ENCODE measurements around the gene ZNF280D. TPM values are rescaled to one million over a fixed set of nuclear protein-coding genes. Genes with fewer than 3 reads are reported as not detected.

Gene ZNF280D
- total RNA-seq, 1 donor from 2014 or later, result 25.9 TPM

- DNase-seq, result no peak
- H3K27me3 Mint-ChIP-seq, result no peaks in the 10 kb centered on the region
- H3K9me3 Mint-ChIP-seq, result peaks cover 6% of the 10 kb centered on the region
- H3K4me3 Mint-ChIP-seq, result no peak overlapping the region
- intact Hi-C loops (cut with micrococcal nuclease), result no loop called here
- H3K4me1 Mint-ChIP-seq, result no peaks in the 10 kb centered on the region
- no peak overlapping the region for H3K27ac Mint-ChIP-seq
- peaks cover 38% of the 10 kb centered on the region for H3K36me3 Mint-ChIP-seq (ENCODE audit: low read depth)
Measured at GRCh38 chr15:56674857-56675256, 58.5 kb downstream of the ZNF280D start.

- Mint-ChIP-seq H3K27ac (no peak overlapping the region), H3K27me3 (no peaks in the 10 kb centered on the region), H3K36me3 (ENCODE audit: low read depth) (peaks cover 37% of the 10 kb centered on the region), H3K9me3 (peaks cover 6% of the 10 kb centered on the region), H3K4me1 (no peaks in the 10 kb centered on the region), H3K4me3 (no peak overlapping the region)
- intact Hi-C loops (cut with micrococcal nuclease), result no loop called here
- no peak for DNase-seq
Measured at GRCh38 chr15:56672721-56673120, 60.6 kb downstream of the ZNF280D start.

- Mint-ChIP-seq H3K36me3 (ENCODE audit: low read depth) (peaks cover 34% of the 10 kb centered on the region), H3K9me3 (no peaks in the 10 kb centered on the region), H3K4me1 (no peaks in the 10 kb centered on the region), H3K27ac (no peak overlapping the region), H3K27me3 (no peaks in the 10 kb centered on the region), H3K4me3 (no peak overlapping the region)
- intact Hi-C loops (cut with micrococcal nuclease), result no loop called here
- DNase-seq, result no peak
Measured at GRCh38 chr15:56667517-56667916, 65.8 kb downstream of the ZNF280D start.

- Mint-ChIP-seq H3K27me3 (no peaks in the 10 kb centered on the region), H3K4me3 (no peak overlapping the region), H3K36me3 (ENCODE audit: low read depth) (peaks cover 34% of the 10 kb centered on the region), H3K4me1 (peaks cover 8% of the 10 kb centered on the region), H3K9me3 (no peaks in the 10 kb centered on the region), H3K27ac (no peak overlapping the region)
- DNase-seq, result no peak
- intact Hi-C loops (cut with micrococcal nuclease), result no loop called here
Measured at GRCh38 chr15:56660943-56661342, 72.4 kb downstream of the ZNF280D start.

- DNase-seq, result no peak
- no peaks in the 10 kb centered on the region for H3K27me3 Mint-ChIP-seq
- H3K4me3 Mint-ChIP-seq, result no peak overlapping the region
- intact Hi-C loops (cut with micrococcal nuclease), result no loop called here
- H3K36me3 Mint-ChIP-seq (ENCODE audit: low read depth), result peaks cover 24% of the 10 kb centered on the region
- no peak overlapping the region for H3K27ac Mint-ChIP-seq
- no peaks in the 10 kb centered on the region for H3K9me3 Mint-ChIP-seq
- peaks cover 9% of the 10 kb centered on the region for H3K4me1 Mint-ChIP-seq
Measured at GRCh38 chr15:56659197-56659596, 74.1 kb downstream of the ZNF280D start.

GRCh38 chr15:56654624-56655023 lies 78.7 kb downstream of the ZNF280D start:
- Mint-ChIP-seq H3K9me3 (no peaks in the 10 kb centered on the region), H3K27ac (no peak overlapping the region), H3K4me3 (no peak overlapping the region), H3K36me3 (ENCODE audit: low read depth) (peaks cover 23% of the 10 kb centered on the region), H3K27me3 (no peaks in the 10 kb centered on the region), H3K4me1 (peaks cover 8% of the 10 kb centered on the region)
- no peak for DNase-seq
- intact Hi-C loops (cut with micrococcal nuclease), result no loop called here

GRCh38 chr15:56654216-56654615 lies 79.1 kb downstream of the ZNF280D start:
- Mint-ChIP-seq H3K9me3 (no peaks in the 10 kb centered on the region), H3K36me3 (ENCODE audit: low read depth) (peaks cover 23% of the 10 kb centered on the region), H3K4me1 (peaks cover 6% of the 10 kb centered on the region), H3K27me3 (no peaks in the 10 kb centered on the region), H3K27ac (no peak overlapping the region), H3K4me3 (no peak overlapping the region)
- intact Hi-C loops (cut with micrococcal nuclease), result no loop called here
- no peak for DNase-seq

- peaks cover 5% of the 10 kb centered on the region for H3K4me1 Mint-ChIP-seq
- peaks cover 23% of the 10 kb centered on the region for H3K36me3 Mint-ChIP-seq (ENCODE audit: low read depth)
- no peak overlapping the region for H3K4me3 Mint-ChIP-seq
- DNase-seq, result no peak
- H3K27me3 Mint-ChIP-seq, result no peaks in the 10 kb centered on the region
- H3K9me3 Mint-ChIP-seq, result no peaks in the 10 kb centered on the region
- intact Hi-C loops (cut with micrococcal nuclease), result no loop called here
- H3K27ac Mint-ChIP-seq, result no peak overlapping the region
Measured at GRCh38 chr15:56653787-56654186, 79.5 kb downstream of the ZNF280D start.

GRCh38 chr15:56653107-56653506 lies 80.2 kb downstream of the ZNF280D start:
- Mint-ChIP-seq H3K9me3 (no peaks in the 10 kb centered on the region), H3K27me3 (no peaks in the 10 kb centered on the region), H3K36me3 (ENCODE audit: low read depth) (peaks cover 22% of the 10 kb centered on the region), H3K4me3 (no peak overlapping the region), H3K4me1 (peaks cover 5% of the 10 kb centered on the region), H3K27ac (no peak overlapping the region)
- intact Hi-C loops (cut with micrococcal nuclease), result no loop called here
- DNase-seq, result no peak

GRCh38 chr15:56648311-56648710 lies 85.0 kb downstream of the ZNF280D start:
- Mint-ChIP-seq H3K36me3 (ENCODE audit: low read depth) (peaks cover 11% of the 10 kb centered on the region), H3K9me3 (no peaks in the 10 kb centered on the region), H3K27ac (no peak overlapping the region), H3K27me3 (no peaks in the 10 kb centered on the region), H3K4me1 (no peaks in the 10 kb centered on the region), H3K4me3 (no peak overlapping the region)
- intact Hi-C loops (cut with micrococcal nuclease), result no loop called here
- DNase-seq, result no peak

GRCh38 chr15:56640549-56640948 lies 92.8 kb downstream of the ZNF280D start:
- H3K4me3 Mint-ChIP-seq, result no peak overlapping the region
- no peaks in the 10 kb centered on the region for H3K4me1 Mint-ChIP-seq
- H3K36me3 Mint-ChIP-seq (ENCODE audit: low read depth), result no peaks in the 10 kb centered on the region

GRCh38 chr15:56640127-56640526 lies 93.2 kb downstream of the ZNF280D start:
- no peak overlapping the region for H3K27ac Mint-ChIP-seq
- intact Hi-C loops (cut with micrococcal nuclease), result no loop called here
- H3K4me1 Mint-ChIP-seq, result no peaks in the 10 kb centered on the region
- no peaks in the 10 kb centered on the region for H3K36me3 Mint-ChIP-seq (ENCODE audit: low read depth)
- no peaks in the 10 kb centered on the region for H3K9me3 Mint-ChIP-seq
- no peak overlapping the region for H3K4me3 Mint-ChIP-seq
- H3K27me3 Mint-ChIP-seq, result no peaks in the 10 kb centered on the region
- no peak for DNase-seq

More at GRCh38 chr15:56640549-56640948, 92.8 kb downstream of the ZNF280D start:
- no peak overlapping the region for H3K27ac Mint-ChIP-seq
- no peak for DNase-seq
- H3K9me3 Mint-ChIP-seq, result no peaks in the 10 kb centered on the region
- H3K27me3 Mint-ChIP-seq, result no peaks in the 10 kb centered on the region
- intact Hi-C loops (cut with micrococcal nuclease), result no loop called here

- Mint-ChIP-seq H3K4me3 (no peak overlapping the region), H3K27ac (no peak overlapping the region), H3K9me3 (no peaks in the 10 kb centered on the region), H3K36me3 (ENCODE audit: low read depth) (no peaks in the 10 kb centered on the region), H3K4me1 (no peaks in the 10 kb centered on the region), H3K27me3 (no peaks in the 10 kb centered on the region)
- intact Hi-C loops (cut with micrococcal nuclease), result no loop called here
- DNase-seq, result no peak
Measured at GRCh38 chr15:56639631-56640030, 93.7 kb downstream of the ZNF280D start.

- no peaks in the 10 kb centered on the region for H3K27me3 Mint-ChIP-seq
- H3K9me3 Mint-ChIP-seq, result no peaks in the 10 kb centered on the region
- H3K4me1 Mint-ChIP-seq, result no peaks in the 10 kb centered on the region
- intact Hi-C loops (cut with micrococcal nuclease), result no loop called here
- peaks cover 9% of the 10 kb centered on the region for H3K36me3 Mint-ChIP-seq (ENCODE audit: low read depth)
- no peak for DNase-seq
- H3K4me3 Mint-ChIP-seq, result no peak overlapping the region
- no peak overlapping the region for H3K27ac Mint-ChIP-seq
Measured at GRCh38 chr15:56631765-56632164, 101.5 kb downstream of the ZNF280D start.

GRCh38 chr15:56628893-56629532 lies 104.3 kb downstream of the ZNF280D start:
- Mint-ChIP-seq H3K4me1 (no peaks in the 10 kb centered on the region), H3K27me3 (no peaks in the 10 kb centered on the region), H3K36me3 (ENCODE audit: low read depth) (peaks cover 9% of the 10 kb centered on the region), H3K27ac (no peak overlapping the region), H3K4me3 (no peak overlapping the region), H3K9me3 (no peaks in the 10 kb centered on the region)
- intact Hi-C loops (cut with micrococcal nuclease), result no loop called here
- DNase-seq, result no peak
